B cell (primary cell): ENCODE measurements around the gene TMEM170B. TPM values are rescaled to one million over a fixed set of nuclear protein-coding genes. Genes with fewer than 3 reads are reported as not detected.
A peak's percentile ranks its signal among the peaks of the same experiment; 100 is the strongest.

Source experiments
- ATAC-seq: fragments of 200-7000 bp; cut with Tn5 transposase; one replicate; pipeline ENCODE4 v1.10.0; 2021; ENCODE audit warnings: low read depth, mild to moderate bottlenecking, moderate number of reproducible peaks, moderate library complexity
- CTCF ChIA-PET: fragments of 350-600 bp; sonication (Branson Sonifier 250); formaldehyde crosslinking; loops from one replicate; lab custom pipeline; 2021; ENCODE audit warnings: antibody characterized with exemption, inconsistent platforms; lab: Charles Lee
- POLR2A ChIA-PET: fragments of 350-600 bp; sonication (Branson Sonifier 250); formaldehyde crosslinking; loops from one replicate; lab custom pipeline; 2021; ENCODE audit warnings: antibody characterized with exemption; lab: Charles Lee
- DNase-seq: peaks from one replicate; pipeline ENCODE4 v3.0.0; 2013
- H2AFZ ChIP-seq: 2 replicates; pipeline ENCODE4 v1.6.1; 2012; ENCODE audit warnings: mild to moderate bottlenecking, low read depth, low read length; ENCODE audit not compliant: insufficient read depth, poor library complexity, severe bottlenecking
- H3K27ac ChIP-seq, 2 donors: 1 replicate in 1 of 2; 2 replicates in 1 of 2; pipeline ENCODE4 v1.5.1; 2012 to 2013; ENCODE audit warnings: low read length in 2 of 2, mild to moderate bottlenecking in 2 of 2, moderate library complexity in 1 of 2
- H3K27me3 ChIP-seq, 4 experiments: fragments of 200-600 bp in 1 of 4; sonication (generic) in 1 of 4; replicated peaks in 1 of 4; 1 replicate in 2 of 4; 2 replicates in 2 of 4; pipeline versions ENCODE4 v1.6.1 to v1.7.0; 2013 to 2016; ENCODE audit warnings: low read length in 3 of 4, mild to moderate bottlenecking in 2 of 4, mixed read lengths in 1 of 4, moderate library complexity in 1 of 4; ENCODE audit not compliant: insufficient read depth in 4 of 4, control insufficient read depth in 3 of 4; ENCODE audit errors: control extremely low read depth in 1 of 4
- H3K36me3 ChIP-seq, 2 experiments: replicated peaks in 1 of 2; 1 replicate in 1 of 2; 2 replicates in 1 of 2; pipeline versions ENCODE4 v1.6.1 to v1.7.1; 2013; ENCODE audit warnings: low read length in 1 of 2; ENCODE audit not compliant: insufficient read depth in 2 of 2, control insufficient read depth in 1 of 2; ENCODE audit errors: control extremely low read depth in 1 of 2, extremely low read depth in 1 of 2
- H3K4me1 ChIP-seq, 2 donors: fragments of 200-600 bp in 1 of 2; sonication (generic) in 1 of 2; 1 replicate in 1 of 2; 2 replicates in 1 of 2; pipeline versions ENCODE4 v1.5.1 to v1.6.1; 2013 to 2017; ENCODE audit warnings: low read length in 2 of 2; ENCODE audit not compliant: control insufficient read depth in 2 of 2, insufficient read depth in 2 of 2
- H3K4me2 ChIP-seq: replicated peaks from 2 replicates; pipeline ENCODE3; 2012; ENCODE audit warnings: mild to moderate bottlenecking, low read depth, low read length; ENCODE audit not compliant: poor library complexity, severe bottlenecking
- H3K4me3 ChIP-seq, 5 experiments: fragments of 200-600 bp in 1 of 5; sonication (generic) in 1 of 5; 1 replicate in 3 of 5; 2 replicates in 2 of 5; pipeline versions ENCODE4 v1.5.1 to v1.7.0; 2011 to 2016; ENCODE audit warnings: low read length in 4 of 5, mild to moderate bottlenecking in 4 of 5, low read depth in 2 of 5, control low read depth in 1 of 5, moderate library complexity in 1 of 5; ENCODE audit not compliant: insufficient read depth in 1 of 5; ENCODE audit errors: control extremely low read depth in 1 of 5, extremely low read depth in 1 of 5
- H3K79me2 ChIP-seq: fragments of 200-600 bp; sonication (generic); one replicate; pipeline ENCODE4 v1.6.0; 2016; ENCODE audit warnings: low read length; ENCODE audit not compliant: control insufficient read depth, insufficient read depth
- H3K9ac ChIP-seq: fragments of 200-600 bp; sonication (generic); 2 replicates; pipeline ENCODE4 v1.6.1; 2017; ENCODE audit warnings: mild to moderate bottlenecking, low read length, moderate library complexity
- H3K9me3 ChIP-seq, 3 donors: one replicate each; pipeline versions ENCODE4 v1.6.1 to v1.7.1; 2013; ENCODE audit warnings: low read length in 2 of 3; ENCODE audit not compliant: control insufficient read depth in 2 of 3, insufficient read depth in 1 of 3; ENCODE audit errors: control extremely low read depth in 1 of 3
- H4K20me1 ChIP-seq: 2 replicates; pipeline ENCODE4 v1.6.0; 2012; ENCODE audit warnings: mild to moderate bottlenecking, low read length; ENCODE audit not compliant: insufficient read depth, control insufficient read depth, poor library complexity, severe bottlenecking
- H3K27ac Mint-ChIP-seq: one replicate; pipeline ENCODE4 v1.8.0; 2021; ENCODE audit warnings: mixed read lengths
- H3K27me3 Mint-ChIP-seq: one replicate; pipeline ENCODE4 v1.8.0; 2021; ENCODE audit warnings: mixed read lengths
- H3K4me1 Mint-ChIP-seq: one replicate; pipeline ENCODE4 v1.8.0; 2021; ENCODE audit warnings: mixed read lengths
- H3K4me3 Mint-ChIP-seq: one replicate; pipeline ENCODE4 v1.8.0; 2021; ENCODE audit warnings: mixed read lengths
- H3K9me3 Mint-ChIP-seq: one replicate; pipeline ENCODE4 v1.8.0; 2022; ENCODE audit warnings: mixed read lengths; ENCODE audit not compliant: insufficient read depth
- EZH2 ChIP-seq: IDR thresholded peaks from 2 replicates; pipeline ENCODE4 v1.6.1; 2012; ENCODE audit warnings: borderline replicate concordance, low read depth, mild to moderate bottlenecking, moderate library complexity, low read length; ENCODE audit not compliant: insufficient read depth, poor library complexity, severe bottlenecking
- WGBS: methylation state at CpG from one replicate; pipeline ENCODE4 v1.1.5; 2013; ENCODE audit warnings: missing lambda C conversion rate; ENCODE audit not compliant: insufficient coverage; 5-methylcytosine and 5-hydroxymethylcytosine counted together
- intact Hi-C: fragments of 100-400 bp; cut with micrococcal nuclease; formaldehyde crosslinking; loops from one replicate; pipeline ENCODE4 v1.10.0; 2022
- polyA plus RNA-seq: library from polyadenylated mRNA; depleted of rRNA; stranded (reverse); fragments of >200 nt; gene quantifications from 2 replicates; pipeline ENCODE4 v1.2.3, GENCODE V29; 2012
- total RNA-seq, 2 donors: library from RNA; stranded (reverse); fragments of 120-200 nt in 1 of 2; gene quantifications; 1 replicate in 1 of 2; 2 replicates in 1 of 2; pipeline versions ENCODE4 v1.2.3 to v1.2.4, GENCODE V29; 2013 to 2022
- TF ChIP-seq, protein P1 (sequence below): fragments of 200-600 bp; IDR thresholded peaks from one replicate; pipeline ENCODE4 v1.8.0; 2022; ENCODE audit warnings: antibody characterized with exemption, mild to moderate bottlenecking

The TMEM170B gene
- total and polyA plus RNA-seq, 2 donors (not counting 1 experiment from before 2014, with no cell fraction given), result 0.64 to 3.4 TPM

DNA sequence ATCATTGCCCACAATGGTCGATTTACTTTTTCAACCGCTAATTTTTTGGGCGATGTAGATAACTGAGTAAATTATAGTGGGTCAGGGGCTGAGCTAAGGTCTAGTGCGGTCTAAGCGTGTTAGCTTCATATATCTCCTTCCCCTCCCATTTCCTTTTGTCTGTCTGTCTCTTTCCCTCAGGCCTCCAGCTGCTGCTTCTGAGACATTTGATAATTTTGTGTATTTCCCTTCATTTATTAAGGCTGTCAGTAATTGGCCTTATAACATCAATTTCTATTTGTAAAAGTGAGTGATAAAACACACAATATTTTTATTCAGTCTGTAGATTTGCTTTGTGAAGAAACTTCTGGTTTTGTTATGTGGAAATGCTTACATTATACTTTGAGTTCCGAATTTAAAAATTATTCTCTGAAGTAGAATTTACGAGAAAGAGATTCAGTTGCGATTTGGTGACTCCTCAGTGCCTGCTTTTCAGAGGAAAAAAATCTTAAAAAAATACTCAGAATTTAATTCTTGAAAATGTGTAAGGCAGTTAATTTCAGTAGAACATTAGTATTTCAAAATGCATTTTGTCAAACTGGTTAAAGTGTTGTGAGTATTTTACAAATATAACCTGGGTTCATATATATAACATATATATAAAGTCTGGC, 1.4 kb downstream of the TMEM170B start:
- ChIA-PET POLR2A (no interaction called here), CTCF (interaction anchor here (1.1 to 1.6 kb wide), 2 partner anchors 20 to 43 kb away, joined by 3 to 7 read pairs; no protein-coding TSS in a partner anchor)
- peaks cover 16% of the 10 kb centered on the region for H3K4me1 Mint-ChIP-seq
- WGBS, result no CpG with 5 or more reads among the region's 8 CpGs
- H3K27ac Mint-ChIP-seq, result peak overlapping the region; percentile 75
- Histone ChIP-seq H2AFZ (peak overlapping the region; percentile 95), H3K9me3 (no peaks in the 10 kb centered on the region), H3K9ac (peak overlapping the region; percentile 89), H3K4me1 (peaks cover 8 to 11% of the 10 kb centered on the region in 2 donors), H3K27ac (no peak overlapping the region), H3K27me3 (no peaks in the 10 kb centered on the region), H3K4me2 (peak overlapping the region; percentile 88), H3K79me2 (no peaks in the 10 kb centered on the region), H3K4me3 (peak overlapping the region; percentile 68 to 83 (median 80)), H4K20me1 (no peaks in the 10 kb centered on the region), H3K36me3 (no peaks in the 10 kb centered on the region)
- no peaks in the 10 kb centered on the region for H3K9me3 Mint-ChIP-seq
- peaks cover 7% of the 10 kb centered on the region for H3K27me3 Mint-ChIP-seq
- DNase-seq (no peak), ATAC-seq (no peak)
- TF ChIP-seq, protein P1, sequence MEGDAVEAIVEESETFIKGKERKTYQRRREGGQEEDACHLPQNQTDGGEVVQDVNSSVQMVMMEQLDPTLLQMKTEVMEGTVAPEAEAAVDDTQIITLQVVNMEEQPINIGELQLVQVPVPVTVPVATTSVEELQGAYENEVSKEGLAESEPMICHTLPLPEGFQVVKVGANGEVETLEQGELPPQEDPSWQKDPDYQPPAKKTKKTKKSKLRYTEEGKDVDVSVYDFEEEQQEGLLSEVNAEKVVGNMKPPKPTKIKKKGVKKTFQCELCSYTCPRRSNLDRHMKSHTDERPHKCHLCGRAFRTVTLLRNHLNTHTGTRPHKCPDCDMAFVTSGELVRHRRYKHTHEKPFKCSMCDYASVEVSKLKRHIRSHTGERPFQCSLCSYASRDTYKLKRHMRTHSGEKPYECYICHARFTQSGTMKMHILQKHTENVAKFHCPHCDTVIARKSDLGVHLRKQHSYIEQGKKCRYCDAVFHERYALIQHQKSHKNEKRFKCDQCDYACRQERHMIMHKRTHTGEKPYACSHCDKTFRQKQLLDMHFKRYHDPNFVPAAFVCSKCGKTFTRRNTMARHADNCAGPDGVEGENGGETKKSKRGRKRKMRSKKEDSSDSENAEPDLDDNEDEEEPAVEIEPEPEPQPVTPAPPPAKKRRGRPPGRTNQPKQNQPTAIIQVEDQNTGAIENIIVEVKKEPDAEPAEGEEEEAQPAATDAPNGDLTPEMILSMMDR, result no peak
- no peak for TF ChIP-seq EZH2
- intact Hi-C loops, result loop anchor here (5.0 kb wide), 4 partner anchors 702 to 1948 kb away; partner anchors contain the start of genes GFOD1, MAK and TMEM14B
- H3K4me3 Mint-ChIP-seq, result peak overlapping the region; percentile 87

DNA sequence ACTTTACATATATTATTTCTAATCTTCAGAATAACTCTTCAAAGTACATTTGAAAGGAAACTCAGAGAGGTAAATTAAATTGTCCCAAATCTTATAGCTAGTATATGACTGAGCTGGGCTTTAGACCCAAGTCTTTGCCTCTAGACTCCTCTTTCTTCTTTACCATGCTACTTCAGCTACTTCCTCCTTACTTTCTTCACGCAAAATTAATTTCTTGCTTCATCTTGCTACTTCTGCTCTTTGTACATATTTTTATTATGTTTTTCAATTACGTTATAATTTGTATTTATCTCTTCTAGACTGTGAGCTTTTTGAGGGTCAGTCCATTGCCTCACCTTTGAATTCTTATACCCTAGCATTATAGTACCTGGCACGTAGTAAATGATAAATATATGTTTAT, 5.3 kb downstream of the TMEM170B start:
- Histone ChIP-seq H3K4me2 (no peak overlapping the region), H3K27me3 (no peaks in the 10 kb centered on the region), H3K36me3 (no peaks in the 10 kb centered on the region), H3K79me2 (no peaks in the 10 kb centered on the region), H3K9ac (no peak overlapping the region), H3K27ac (no peak overlapping the region), H3K9me3 (no peaks in the 10 kb centered on the region), H3K4me1 (peaks cover 4 to 5% of the 10 kb centered on the region in 2 donors), H2AFZ (no peak overlapping the region), H3K4me3 (no peak overlapping the region), H4K20me1 (no peaks in the 10 kb centered on the region)
- TF ChIP-seq, protein P1, result no peak
- TF ChIP-seq EZH2, result no peak
- ATAC-seq, result no peak
- no peak overlapping the region for H3K4me3 Mint-ChIP-seq
- peaks cover 12% of the 10 kb centered on the region for H3K4me1 Mint-ChIP-seq
- H3K27ac Mint-ChIP-seq, result no peak overlapping the region
- no CpG with 5 or more reads among the region's 3 CpGs for WGBS
- intact Hi-C loops, result no loop called here
- ChIA-PET POLR2A (no interaction called here), CTCF (interaction anchor here (1.2 to 1.7 kb wide), 2 partner anchors 33 to 46 kb away, joined by 3 read pairs; no protein-coding TSS in a partner anchor)
- DNase-seq, result no peak
- H3K27me3 Mint-ChIP-seq, result no peaks in the 10 kb centered on the region
- no peaks in the 10 kb centered on the region for H3K9me3 Mint-ChIP-seq
